Ishikawa (cell line): ENCODE measurements around the gene PREP.

Experiments
- CEBPB ChIP-seq: IDR thresholded peaks from 2 replicates; pipeline ENCODE4 v1.6.1; 2012
- CREB1 ChIP-seq: IDR thresholded peaks from 2 replicates; pipeline ENCODE4 v1.6.1; 2012; ENCODE audit warnings: low read depth
- EGR1 ChIP-seq: IDR thresholded peaks from 2 replicates; pipeline ENCODE4 v1.6.1; 2012
- EP300 ChIP-seq: IDR thresholded peaks from 2 replicates; pipeline ENCODE4 v1.6.1; 2012; ENCODE audit warnings: borderline replicate concordance
- FOXM1 ChIP-seq: IDR thresholded peaks from 2 replicates; pipeline ENCODE4 v1.6.1; 2012; ENCODE audit warnings: low read depth, borderline replicate concordance
- MAX ChIP-seq: IDR thresholded peaks from 2 replicates; pipeline ENCODE4 v1.6.1; 2012
- NFIC ChIP-seq: IDR thresholded peaks from 2 replicates; pipeline ENCODE4 v1.6.1; 2012
- RAD21 ChIP-seq: IDR thresholded peaks from 2 replicates; pipeline ENCODE4 v1.6.1; 2012; ENCODE audit warnings: low read depth
- TAF1 ChIP-seq: IDR thresholded peaks from 2 replicates; pipeline ENCODE4 v1.6.1; 2012; ENCODE audit warnings: low read depth, mild to moderate bottlenecking
- TCF12 ChIP-seq: IDR thresholded peaks from 2 replicates; pipeline ENCODE4 v1.6.1; 2012; ENCODE audit warnings: low read depth
- TEAD4 ChIP-seq: IDR thresholded peaks from 2 replicates; pipeline ENCODE4 v1.6.1; 2012
- YY1 ChIP-seq: IDR thresholded peaks from 2 replicates; pipeline ENCODE4 v1.6.1; 2012; ENCODE audit warnings: low read depth
- ZBTB7A ChIP-seq: IDR thresholded peaks from 2 replicates; pipeline ENCODE4 v1.6.1; 2012; ENCODE audit warnings: low read depth
- TF ChIP-seq, protein P1 (sequence below): IDR thresholded peaks from 2 replicates; pipeline ENCODE4 v1.6.1; 2012; ENCODE audit warnings: low read depth, mild to moderate bottlenecking
- TF ChIP-seq, protein P2 (sequence below): IDR thresholded peaks from 2 replicates; pipeline ENCODE4 v1.6.1; 2012

The PREP gene

DNA sequence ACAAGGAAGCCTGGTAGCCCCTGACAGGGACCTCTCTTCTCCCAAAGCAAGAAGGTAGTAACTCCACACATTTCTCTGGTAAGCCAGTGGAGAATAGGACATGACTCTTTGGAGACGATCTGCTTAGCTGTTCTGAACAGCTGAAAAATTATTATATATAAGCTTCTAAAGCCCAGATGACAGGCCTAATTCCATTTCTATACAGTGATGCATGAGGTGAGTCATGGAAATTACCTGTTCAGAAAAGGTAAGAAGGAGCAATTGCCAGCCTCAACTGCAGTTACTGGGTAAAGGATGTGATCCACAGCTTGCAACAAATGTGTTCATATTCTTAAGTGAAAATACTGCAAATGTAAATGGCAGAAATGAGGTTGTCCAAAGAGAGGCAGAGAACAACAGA lies 54.0 kb downstream of the PREP start:
- no peak for TF ChIP-seq YY1
- TF ChIP-seq ZBTB7A, result no peak
- no peak for TF ChIP-seq FOXM1
- TF ChIP-seq CREB1, result no peak

DNA sequence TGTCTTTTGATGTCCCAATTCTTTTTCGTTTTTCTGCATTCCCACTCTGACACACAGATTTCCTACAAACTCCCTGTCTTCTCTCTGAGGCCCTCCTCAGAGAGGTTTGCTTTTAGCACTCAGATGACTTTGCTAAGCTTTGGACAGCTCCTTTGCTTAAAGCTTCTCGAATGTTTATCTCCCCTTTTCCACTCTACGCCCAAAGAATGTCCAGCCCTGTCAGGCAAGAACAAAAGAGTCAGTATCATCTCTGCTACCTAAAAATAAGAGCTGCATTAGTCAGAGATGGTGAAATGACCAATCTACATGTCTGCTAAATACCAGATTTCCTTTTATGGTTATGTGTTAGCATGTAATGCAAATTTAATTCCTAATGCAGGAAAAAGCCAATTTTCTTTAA lies 56.8 kb downstream of the PREP start:
- no peak for TF ChIP-seq FOXM1
- TF ChIP-seq NFIC, result no peak
- TF ChIP-seq, protein P1, sequence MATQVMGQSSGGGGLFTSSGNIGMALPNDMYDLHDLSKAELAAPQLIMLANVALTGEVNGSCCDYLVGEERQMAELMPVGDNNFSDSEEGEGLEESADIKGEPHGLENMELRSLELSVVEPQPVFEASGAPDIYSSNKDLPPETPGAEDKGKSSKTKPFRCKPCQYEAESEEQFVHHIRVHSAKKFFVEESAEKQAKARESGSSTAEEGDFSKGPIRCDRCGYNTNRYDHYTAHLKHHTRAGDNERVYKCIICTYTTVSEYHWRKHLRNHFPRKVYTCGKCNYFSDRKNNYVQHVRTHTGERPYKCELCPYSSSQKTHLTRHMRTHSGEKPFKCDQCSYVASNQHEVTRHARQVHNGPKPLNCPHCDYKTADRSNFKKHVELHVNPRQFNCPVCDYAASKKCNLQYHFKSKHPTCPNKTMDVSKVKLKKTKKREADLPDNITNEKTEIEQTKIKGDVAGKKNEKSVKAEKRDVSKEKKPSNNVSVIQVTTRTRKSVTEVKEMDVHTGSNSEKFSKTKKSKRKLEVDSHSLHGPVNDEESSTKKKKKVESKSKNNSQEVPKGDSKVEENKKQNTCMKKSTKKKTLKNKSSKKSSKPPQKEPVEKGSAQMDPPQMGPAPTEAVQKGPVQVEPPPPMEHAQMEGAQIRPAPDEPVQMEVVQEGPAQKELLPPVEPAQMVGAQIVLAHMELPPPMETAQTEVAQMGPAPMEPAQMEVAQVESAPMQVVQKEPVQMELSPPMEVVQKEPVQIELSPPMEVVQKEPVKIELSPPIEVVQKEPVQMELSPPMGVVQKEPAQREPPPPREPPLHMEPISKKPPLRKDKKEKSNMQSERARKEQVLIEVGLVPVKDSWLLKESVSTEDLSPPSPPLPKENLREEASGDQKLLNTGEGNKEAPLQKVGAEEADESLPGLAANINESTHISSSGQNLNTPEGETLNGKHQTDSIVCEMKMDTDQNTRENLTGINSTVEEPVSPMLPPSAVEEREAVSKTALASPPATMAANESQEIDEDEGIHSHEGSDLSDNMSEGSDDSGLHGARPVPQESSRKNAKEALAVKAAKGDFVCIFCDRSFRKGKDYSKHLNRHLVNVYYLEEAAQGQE, result peak; percentile 69
- no peak for TF ChIP-seq YY1
- TF ChIP-seq EGR1, result no peak

GRCh38 chr6:105345506-105345905 lies 57.4 kb downstream of the PREP start:
- no peak for TF ChIP-seq CREB1
- TF ChIP-seq NFIC, result no peak
- TF ChIP-seq, protein P1, result no peak
- no peak for TF ChIP-seq TCF12
- TF ChIP-seq EP300, result no peak

- TF ChIP-seq EGR1 (no peak), TEAD4 (no peak), ZBTB7A (no peak), YY1 (no peak), TCF12 (no peak), TAF1 (no peak), NFIC (no peak), RAD21 (no peak), CEBPB (no peak), MAX (no peak), EP300 (no peak)
- TF ChIP-seq, protein P1, result no peak
- TF ChIP-seq, protein P2, sequence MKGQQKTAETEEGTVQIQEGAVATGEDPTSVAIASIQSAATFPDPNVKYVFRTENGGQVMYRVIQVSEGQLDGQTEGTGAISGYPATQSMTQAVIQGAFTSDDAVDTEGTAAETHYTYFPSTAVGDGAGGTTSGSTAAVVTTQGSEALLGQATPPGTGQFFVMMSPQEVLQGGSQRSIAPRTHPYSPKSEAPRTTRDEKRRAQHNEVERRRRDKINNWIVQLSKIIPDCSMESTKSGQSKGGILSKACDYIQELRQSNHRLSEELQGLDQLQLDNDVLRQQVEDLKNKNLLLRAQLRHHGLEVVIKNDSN, result no peak
These were observed 58.0 kb downstream of the PREP start for GRCh38 chr6:105344881-105345370.

DNA sequence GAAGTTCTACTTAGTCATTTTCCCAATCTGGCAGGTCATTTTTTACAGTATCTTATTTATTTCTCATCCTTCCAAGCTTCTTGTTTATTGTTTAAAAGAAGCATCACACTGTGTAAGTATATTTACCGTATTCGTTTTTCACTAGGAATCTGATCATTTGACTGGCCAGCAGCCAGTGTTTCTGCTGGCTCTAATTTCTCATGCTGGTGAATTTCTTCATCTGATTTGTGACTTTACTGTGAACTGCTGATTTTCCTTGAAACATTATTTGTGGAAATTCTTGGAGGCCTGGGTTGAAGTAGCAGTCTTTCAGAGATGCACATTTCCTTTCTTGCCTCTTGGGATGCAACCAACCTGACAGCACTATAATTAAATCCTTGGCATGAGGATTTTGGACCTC lies 65.9 kb downstream of the PREP start:
- TF ChIP-seq ZBTB7A (no peak), FOXM1 (no peak), CREB1 (no peak), MAX (no peak), CEBPB (no peak), NFIC (no peak), TAF1 (no peak)
- TF ChIP-seq, protein P2, result no peak
- TF ChIP-seq, protein P1, result no peak
